Hindlimb muscle (tissue), 1 donor: Measurements from ENCODE around the gene PAX5. TPM values are rescaled to one million over a fixed set of nuclear protein-coding genes. Genes with fewer than 3 reads are reported as not detected.
A peak's percentile ranks its signal among the peaks of the same experiment; 100 is the strongest.

Experiments
- DNase-seq: peaks from one replicate; pipeline ENCODE4 v3.0.0-alpha.2; 2013
- polyA plus RNA-seq: library from polyadenylated mRNA; unstranded; fragments of 120-200 nt; gene quantifications from one replicate; pipeline ENCODE4 v1.2.1, GENCODE V29; 2013; ENCODE audit not compliant: insufficient read length

The PAX5 gene
- polyA plus RNA-seq, 1 donor: 0.21 TPM

- DNase-seq: no peak
These were observed 47.3 kb downstream of the PAX5 start for GRCh38 chr9:36986468-36987408.

- no peak for DNase-seq
These were observed 48.1 kb downstream of the PAX5 start for GRCh38 chr9:36985769-36986467.

DNA sequence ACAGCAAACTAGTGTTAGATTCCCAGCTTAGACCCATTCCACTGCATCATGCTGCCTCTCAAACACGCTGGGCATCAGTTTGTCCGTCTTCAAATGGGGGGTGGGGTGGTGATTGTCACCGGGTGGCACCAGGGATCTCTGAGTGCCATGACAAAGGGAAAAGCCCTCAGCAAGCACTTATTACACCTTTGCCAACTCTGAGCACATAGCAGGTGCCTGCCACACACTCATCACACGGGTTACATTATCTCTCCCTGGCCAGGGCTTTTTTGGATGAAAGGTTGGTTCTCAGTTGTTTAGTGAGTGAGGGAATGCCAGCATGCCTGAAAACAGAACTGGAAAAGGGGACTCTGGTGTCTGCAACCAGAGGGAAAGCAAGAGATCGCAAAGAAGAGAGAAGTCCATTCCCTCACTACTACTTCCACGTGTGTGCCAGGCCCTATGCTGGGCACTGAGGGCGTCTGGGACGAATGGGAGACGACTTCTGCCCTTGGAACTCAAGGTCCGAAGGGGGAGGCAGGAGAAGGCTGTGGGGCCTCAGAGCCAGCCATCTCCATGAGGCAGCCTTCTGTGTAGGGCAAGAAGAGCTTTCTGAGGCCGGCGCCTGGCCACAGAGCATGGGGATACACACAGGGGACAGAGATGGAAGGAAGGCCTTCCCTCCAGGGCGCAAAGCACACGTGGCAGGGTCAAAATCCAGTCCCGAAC lies 48.9 kb downstream of the PAX5 start:
- no peak for DNase-seq

DNA sequence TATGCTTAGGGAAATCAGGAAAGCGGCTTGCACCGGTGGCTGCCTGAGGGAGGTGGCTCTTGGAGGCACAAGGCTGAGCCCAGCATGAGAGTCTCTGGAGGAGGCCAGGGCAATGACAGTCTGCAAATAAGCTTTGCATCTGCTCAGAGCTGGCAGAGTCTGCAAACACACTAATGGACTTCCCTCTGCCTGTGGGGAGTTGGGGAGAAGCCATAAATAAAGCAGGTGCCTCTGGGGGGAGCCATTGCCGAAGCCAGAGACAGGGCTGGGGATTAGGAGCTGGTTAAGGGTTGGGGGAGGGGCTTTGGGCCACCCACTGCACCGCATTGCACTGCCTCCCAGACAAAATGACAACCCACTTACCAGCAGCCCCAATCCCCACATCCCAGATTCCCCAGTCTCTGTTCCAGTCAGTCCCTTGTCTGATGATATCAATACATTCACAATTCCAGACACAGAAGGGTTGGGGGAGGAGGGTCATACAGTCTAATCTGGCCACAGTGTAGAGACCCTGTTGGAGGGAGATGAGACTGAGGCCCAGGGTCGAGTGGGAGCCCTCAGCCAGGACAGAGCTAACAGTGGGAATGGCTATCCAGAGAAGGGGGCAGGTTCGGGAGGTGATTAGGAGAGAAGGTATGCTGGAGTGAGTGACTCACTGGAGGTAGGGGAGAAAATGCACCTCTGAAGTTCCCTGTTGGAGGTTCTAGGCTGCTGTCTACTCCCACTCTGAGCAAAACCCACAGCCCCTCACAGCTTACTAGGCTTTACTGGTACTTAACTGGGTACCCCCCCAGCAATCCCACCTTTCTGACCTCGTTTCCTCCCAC lies 53.7 kb downstream of the PAX5 start:
- no peak for DNase-seq

DNA sequence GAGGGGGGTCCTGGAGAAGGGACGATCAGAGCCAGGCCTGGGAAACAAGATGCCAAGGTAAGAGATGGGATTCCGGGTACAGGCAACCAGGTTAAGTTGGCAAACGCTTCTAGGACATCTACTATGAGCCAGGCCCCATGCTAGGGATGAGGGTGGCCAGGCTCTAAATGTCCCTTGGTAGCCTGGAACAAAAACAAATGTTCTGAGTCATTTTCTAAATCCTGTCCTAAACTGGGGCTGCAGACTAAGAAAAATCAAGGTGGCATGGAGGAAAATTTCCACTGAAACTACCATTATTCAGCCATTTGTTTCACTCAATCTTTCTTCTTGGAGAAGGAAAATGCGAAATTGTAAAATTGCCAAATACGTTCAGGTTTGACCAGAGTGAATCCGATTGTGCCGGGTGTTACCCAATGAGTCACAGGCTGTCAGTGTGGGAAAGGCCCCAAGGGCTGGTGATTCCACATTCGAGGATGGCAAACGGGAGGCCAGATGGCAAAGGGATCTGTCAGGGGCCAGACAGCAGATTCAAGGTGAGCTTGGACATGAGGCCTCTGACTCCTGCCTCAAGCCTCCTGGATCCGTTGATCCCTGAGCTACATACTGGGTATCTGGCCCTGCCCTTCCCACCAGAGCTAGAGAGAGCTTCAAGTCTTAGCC lies 57.6 kb downstream of the PAX5 start:
- DNase-seq: no peak

DNA sequence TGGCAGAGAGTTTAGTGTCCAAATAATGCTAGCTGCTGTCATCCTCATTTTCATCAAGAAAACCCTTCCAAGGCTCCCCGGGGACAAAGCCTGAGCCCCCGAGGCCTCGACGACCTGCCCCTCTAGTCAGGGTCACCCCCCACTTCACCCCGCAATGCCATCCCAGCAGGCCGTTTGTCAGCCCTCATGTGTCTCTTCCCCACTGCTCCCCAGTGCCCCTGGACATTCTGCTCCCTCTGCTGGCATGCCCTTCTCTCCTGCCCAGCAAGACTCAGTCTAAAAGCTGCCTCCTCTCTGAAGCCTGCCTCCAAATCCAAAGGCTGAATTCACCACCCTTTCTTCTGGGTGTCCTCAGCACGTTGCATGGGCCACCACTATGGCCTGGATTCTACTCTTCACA lies 59.3 kb downstream of the PAX5 start:
- DNase-seq: no peak

GRCh38 chr9:36971935-36972488 lies 62.1 kb downstream of the PAX5 start:
- DNase-seq: no peak

DNA sequence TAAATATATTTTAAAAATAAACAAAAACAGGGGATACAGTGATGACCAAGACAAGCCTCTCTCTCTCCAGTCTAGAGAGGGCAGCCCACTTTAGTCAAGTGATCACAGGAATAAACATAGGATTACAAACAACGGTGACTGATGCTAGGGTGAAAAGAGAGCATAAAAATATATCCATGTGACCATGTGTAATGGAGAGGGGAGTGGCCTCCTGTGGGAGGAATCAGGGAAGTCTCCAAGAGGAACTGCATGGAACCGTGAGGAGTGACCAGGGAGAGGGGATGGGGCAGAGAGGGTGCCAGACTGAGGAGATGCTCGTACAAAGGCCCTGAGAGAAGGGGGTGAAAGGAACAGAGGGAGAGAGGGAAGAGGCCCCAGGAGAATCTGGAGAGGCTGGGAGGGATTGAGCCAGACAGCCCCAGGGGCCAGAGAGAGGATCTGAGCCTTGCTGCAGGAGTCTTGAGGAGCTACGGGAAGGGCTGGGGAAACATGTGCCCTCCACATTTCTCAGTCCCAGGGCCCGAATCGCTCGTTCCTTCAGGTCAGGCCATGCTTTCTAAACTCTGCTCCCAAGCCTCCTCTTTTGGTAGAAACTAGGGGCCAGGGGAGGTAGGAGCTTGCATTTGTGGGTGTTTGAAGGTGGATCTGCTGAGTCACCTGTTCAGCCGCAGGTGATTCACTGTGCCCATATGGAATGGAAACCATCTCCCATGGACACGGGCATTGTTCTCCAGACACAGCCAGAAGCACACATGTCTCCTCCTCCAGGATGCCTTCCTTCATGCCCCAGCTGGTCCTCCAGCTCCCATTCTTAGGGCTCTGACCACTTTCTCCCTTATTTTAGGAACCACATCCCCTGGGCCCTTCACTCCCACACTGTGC lies 63.8 kb downstream of the PAX5 start:
- no peak for DNase-seq

DNA sequence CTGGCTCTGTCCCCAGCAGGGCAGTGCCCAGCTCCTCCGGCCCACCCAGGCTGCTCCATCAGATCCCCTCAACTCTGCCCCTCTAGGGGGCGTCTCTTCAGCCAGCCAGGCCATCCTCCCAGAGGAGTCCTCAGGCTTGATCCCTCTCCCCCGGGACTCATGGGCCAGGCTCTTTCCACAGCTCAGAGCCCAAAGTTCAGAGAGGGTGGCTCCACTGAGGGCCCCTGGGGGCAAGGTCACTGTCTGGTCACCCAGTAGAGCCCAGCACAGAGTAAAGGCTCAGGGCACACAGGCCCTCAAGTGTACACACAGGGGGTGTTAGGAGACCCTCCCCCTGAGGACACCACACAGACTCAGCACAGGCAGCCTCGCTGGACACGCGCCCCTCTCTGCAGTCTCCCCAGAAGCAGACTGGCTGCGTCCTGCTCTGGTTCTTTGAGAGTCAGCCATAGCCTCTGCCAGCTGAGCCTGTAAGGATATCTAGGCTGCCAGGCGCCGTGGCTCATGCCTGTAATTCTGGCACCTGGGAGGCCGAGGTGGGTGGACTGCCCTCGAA lies 64.8 kb downstream of the PAX5 start:
- no peak for DNase-seq

DNA sequence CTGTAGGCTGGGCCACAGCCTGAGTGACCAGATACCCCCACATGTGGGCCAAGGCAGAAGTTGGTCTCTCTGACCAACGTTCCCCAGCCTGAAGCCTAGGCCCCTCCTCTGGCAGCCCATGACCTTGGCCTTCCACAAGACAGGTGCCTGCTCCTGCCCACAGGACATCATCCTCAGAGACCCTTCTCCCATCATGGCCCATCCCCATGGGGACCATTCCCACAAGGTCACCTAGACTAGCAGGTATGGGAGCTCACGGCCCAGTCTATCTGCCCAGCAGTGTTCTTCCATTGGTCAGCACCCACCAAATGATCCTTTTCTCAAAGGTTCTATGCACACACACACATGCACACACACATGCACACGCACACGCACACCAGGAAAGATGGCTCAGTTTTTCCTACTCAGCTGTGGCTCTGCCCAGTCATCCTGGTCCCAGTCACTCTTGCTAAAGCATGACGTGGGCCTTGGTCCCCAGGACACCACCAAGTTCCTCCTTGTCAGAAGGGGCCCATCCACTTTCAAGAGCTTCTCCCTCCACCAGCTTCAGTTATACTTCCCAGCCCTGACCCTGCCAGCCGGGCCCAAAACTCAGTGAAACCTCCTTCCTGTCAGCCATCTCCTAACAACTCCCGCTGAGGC lies 65.4 kb downstream of the PAX5 start:
- DNase-seq: no peak

GRCh38 chr9:36967997-36968396 lies 66.1 kb downstream of the PAX5 start:
- no peak for DNase-seq

- DNase-seq: no peak
These were observed 67.5 kb downstream of the PAX5 start for GRCh38 chr9:36966371-36967097.

DNA sequence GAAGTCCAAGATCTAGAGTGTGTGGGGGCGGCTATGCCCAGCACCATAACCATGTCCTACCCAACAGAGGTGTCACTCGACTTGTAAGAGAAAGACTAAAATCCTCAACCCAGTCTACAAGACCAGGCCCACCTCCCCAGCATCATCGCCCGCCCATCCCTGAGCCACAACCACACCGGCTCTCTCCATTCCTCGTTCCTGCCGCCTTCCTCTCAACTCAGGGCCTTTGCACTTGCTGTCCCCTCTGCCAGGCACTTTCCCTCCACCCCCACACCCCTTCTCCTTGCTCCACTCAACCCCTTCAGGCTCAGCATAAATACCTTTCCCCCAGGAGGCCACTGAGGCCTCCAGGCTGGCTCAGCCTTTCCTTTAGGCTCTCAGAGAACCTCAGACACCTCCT lies 69.3 kb downstream of the PAX5 start:
- no peak for DNase-seq

DNA sequence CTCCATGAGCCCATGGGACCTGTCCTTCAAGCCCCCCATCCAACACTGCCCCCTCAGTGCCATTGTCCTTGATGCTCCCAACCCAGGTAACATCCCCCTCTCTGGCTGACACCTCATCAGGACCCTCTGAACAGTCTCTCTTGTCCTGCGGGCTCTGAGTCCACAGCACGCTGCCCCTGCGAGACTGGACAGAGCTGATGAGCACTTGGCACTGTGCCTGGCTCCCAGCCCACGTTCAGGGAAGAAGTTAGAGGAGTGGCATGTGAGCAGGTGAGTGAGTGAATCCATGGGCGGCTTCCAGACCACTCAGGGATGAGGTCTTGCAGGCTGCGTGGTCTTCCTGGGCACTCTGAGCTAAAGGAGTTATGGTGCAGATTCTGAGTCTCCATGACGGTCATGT lies 70.7 kb downstream of the PAX5 start:
- no peak for DNase-seq

GRCh38 chr9:36962691-36963090 lies 71.4 kb downstream of the PAX5 start:
- DNase-seq: no peak

GRCh38 chr9:36961561-36962325 lies 72.3 kb downstream of the PAX5 start:
- DNase-seq: peak; percentile 25

DNA sequence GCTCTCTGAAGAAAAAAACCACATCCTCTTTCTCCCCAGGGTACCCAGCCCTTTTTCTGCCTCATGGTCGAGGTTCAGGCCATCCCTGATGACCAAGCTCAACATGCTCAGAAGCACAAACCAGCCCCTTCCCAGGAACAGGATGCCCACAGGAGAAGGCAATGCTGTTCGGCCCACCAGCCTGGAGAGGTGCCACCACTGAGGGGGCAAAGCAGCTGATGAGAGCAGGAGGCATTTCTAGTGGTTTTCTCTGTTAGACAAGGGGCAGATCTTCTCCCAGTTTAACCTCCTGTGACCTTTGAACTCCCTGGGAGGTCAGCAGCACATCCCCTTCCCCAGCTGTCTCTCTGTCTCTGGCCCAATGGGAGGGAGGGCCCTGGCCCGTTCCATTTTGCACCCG lies 73.0 kb downstream of the PAX5 start:
- DNase-seq: no peak

DNA sequence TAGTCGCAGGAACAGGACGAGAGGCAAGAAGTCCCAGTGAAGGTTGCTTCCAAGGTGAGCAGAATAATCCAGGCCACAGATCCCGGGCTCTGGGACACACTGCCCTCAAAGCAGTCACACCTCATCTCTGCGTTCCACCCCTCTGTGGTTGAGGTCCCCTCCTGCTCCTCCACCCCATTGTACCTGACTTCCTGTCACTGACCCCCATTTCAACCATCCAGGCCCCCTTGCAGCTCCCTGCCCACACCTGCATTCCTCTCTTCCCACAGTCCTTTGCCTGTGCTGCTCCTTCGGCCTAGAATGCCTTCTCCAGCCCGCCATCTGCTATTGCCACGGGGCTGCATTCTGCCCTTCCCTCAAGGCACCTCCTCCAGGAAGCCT lies 73.5 kb downstream of the PAX5 start:
- DNase-seq: no peak
